ELF-1 (cell line): ENCODE results near the gene RFXAP.

ENCODE experiments used
- DNase-seq: peaks from one replicate; pipeline ENCODE4 v3.0.0-alpha.2; 2016; ENCODE audit warnings: low read depth, low spot score

The RFXAP gene

GRCh38 chr13:36817996-36818803 lies 822 bp upstream of the RFXAP start:
- no peak for DNase-seq

- peak; percentile 47 for DNase-seq
These were observed 693 bp downstream of the RFXAP start for GRCh38 chr13:36819739-36820090.

GRCh38 chr13:36820222-36820621 lies 1.2 kb downstream of the RFXAP start:
- DNase-seq: no peak

DNA sequence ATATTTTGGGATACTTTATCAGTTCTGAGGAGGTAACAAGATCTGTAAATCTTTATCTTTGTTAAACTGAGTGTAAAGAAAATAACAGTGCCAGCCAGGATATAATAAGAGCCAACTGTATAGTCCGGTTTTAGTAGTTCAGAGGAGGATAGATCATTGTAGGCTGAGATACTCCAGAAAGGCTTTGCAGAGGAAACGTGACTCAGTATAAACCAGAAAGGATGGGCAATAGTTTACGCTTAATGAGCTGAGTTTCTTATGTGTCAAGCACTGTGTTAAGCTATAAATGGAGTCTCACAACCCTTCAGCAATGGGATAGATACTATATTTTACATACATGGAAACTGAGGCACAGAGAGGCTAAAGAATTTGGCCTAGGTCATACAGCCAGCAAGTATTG lies 3.8 kb downstream of the RFXAP start:
- DNase-seq: no peak

DNA sequence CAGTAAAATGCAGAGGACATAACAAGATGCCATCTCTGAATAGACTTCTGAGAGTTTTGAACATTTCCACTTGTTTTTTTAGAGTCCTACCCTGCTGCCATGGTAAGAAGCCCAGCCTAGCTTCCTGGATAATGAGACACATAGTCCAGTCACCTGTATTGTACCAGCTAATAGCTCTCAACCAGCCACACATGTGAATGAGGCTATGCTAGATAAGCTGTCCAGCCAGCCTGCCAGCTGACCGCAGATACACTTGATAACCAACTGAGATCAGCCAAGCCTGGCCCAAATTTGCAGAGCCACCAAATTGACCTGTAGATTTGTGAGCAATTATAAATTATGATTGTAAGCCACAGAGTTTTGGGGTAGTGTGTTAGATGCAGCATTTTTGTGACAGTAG lies 10.7 kb downstream of the RFXAP start:
- DNase-seq: no peak

GRCh38 chr13:36831291-36831690 lies 12.3 kb downstream of the RFXAP start:
- DNase-seq: no peak

- DNase-seq: no peak
These were observed 15.3 kb downstream of the RFXAP start for GRCh38 chr13:36834299-36834698.

DNA sequence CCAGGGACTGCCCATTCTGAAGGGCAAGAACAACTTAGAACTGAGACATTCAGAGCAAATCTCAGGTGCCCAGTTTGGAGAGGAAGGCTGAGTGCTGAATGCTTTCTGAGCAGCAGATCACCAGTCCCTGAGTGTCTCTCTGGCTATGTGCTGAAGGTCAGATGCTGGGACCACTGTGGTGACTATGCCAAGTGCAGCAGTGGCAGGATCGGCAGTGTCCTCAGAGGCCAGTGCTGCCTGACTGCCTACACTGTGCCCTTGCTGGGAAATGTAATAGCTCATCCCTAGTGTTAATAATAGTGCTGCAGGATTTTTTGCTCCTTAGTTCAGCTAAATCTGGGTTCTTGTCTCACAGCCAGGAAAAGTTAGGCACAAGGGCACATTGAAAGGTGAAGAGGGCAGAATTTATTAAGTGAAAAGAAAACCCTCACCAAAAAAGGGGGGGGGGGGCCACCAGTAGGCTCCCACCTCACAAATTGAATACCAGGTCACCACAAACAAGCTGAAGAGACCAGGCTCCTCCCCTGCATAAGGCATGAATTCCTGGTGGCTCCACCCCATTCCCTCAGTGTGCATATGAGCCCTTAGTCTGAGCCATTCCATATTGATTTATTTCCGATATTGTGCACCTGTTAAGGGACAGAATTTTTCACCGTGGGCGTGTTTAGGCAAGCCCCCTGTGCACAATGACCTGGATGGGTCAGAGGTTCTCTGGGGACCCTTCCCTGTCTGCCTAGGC lies 18.5 kb downstream of the RFXAP start:
- DNase-seq: no peak

DNA sequence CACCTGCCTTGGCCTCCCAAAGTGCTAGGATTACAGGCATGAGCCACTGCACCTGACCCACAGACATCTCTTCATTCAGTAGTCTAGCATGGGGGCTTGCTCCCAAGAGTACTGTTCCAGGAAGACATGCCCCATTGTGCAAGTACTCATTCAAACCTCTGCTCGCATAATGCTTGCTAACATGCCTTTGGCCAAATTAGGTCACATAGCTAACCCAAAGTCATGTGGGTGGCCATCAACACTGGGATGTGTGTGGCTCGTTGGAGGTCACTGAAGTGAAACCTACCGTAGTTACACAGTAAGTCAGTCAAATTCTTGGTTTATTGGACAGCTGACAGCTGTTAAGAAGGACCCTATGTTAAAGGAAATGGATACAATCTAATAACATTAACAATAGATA lies 20.3 kb downstream of the RFXAP start:
- no peak for DNase-seq

DNA sequence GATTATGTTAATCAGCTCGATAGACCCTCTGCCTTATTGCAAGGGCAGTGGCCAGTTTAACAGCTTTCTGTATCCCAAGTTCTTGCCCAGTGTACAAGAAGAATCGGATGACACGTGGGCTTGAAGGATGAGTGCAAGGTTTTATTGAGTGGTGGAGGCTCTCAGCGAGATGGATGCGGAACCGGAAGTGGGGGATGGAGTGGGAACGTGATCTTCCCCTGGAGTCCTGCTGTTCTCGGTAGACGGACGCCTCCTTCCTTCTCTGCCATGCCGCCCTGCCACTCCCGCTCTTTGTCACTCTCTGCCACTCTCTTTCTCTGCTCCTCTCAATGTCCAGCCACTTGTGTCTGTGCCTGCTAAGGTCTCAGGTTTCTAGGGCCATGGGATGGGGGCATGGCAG lies 21.0 kb downstream of the RFXAP start:
- no peak for DNase-seq

GRCh38 chr13:36840718-36841250 lies 21.8 kb downstream of the RFXAP start:
- no peak for DNase-seq

GRCh38 chr13:36841391-36841790 lies 22.4 kb downstream of the RFXAP start:
- DNase-seq: no peak

DNA sequence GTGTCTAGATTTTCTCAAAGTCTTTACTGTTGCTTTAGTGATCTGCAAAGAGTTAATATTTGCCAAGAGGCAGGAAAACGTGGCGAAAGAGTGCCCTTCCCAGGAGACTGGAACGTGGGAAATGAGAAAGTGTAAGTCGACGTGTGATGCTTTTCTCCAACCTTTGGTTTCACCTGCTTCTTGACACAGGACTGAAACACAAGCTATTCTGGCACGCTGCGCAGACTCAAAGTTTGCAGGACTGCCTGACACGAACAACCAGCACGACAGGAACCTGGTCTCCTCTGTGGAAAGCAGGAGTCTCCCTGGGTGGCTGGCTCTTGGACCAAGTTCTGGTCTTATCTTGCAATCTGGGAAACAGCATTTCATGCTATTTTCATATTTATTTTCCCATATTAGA lies 28.6 kb downstream of the RFXAP start:
- DNase-seq: no peak

DNA sequence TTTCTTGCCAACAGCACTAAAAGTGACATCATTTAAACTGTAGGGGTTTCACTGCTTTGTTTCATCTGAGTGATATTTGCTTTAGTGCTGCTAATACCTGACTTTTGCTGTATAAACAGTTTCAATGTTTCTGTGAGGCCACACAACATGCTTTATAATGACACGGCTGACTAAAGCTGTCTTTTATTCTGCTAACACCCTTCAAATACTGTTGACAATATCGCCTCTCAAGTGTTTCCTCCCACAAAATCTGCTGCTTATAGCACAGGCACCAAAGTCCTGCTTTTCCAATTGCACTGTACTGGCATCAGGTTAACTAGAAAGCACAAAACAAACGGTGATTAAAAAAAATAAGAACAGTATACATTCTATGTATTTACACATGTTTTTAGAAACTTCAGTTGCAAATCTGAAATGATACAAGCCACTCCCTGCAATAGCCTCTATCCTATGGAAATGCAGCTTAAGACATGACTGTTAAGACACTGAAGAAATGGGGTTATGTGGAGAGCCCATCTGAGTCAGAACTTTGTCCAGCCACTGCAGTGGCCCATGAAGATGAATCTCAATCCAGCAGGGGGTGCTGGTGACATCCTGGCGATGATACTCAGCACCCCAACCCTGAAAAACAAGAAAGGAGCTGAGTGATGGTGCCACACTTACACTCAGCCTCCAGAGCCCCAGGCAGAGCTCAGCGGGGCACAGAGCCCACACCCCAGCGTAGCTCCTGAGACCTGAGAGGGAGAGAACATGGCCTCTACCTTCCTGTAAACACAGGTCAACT lies 29.4 kb downstream of the RFXAP start:
- DNase-seq: peak; percentile 32

- DNase-seq: peak; percentile 30
These were observed 31.9 kb downstream of the RFXAP start for GRCh38 chr13:36850790-36851438.

GRCh38 chr13:36857253-36857652 lies 38.2 kb downstream of the RFXAP start:
- DNase-seq: no peak

- peak; percentile 45 for DNase-seq
These were observed 39.3 kb downstream of the RFXAP start for GRCh38 chr13:36858290-36858689.

- no peak for DNase-seq
These were observed 40.2 kb downstream of the RFXAP start for GRCh38 chr13:36859259-36859658.

- DNase-seq: no peak
These were observed 43.1 kb downstream of the RFXAP start for GRCh38 chr13:36862002-36862685.

- DNase-seq: no peak
These were observed 43.7 kb downstream of the RFXAP start for GRCh38 chr13:36862722-36863121.

- DNase-seq: no peak
These were observed 46.2 kb downstream of the RFXAP start for GRCh38 chr13:36865265-36865664.
